Duodenal mucosa (tissue), 2 donors: ENCODE data around the gene KCNIP1.

Source experiments
- H3K27ac ChIP-seq: one replicate; pipeline ENCODE4 v1.7.0; 2013; ENCODE audit warnings: low read depth, low read length
- H3K27me3 ChIP-seq, 2 donors: one replicate each; pipeline ENCODE4 v1.7.0; 2013; ENCODE audit warnings: low read length in 2 of 2, control low read depth in 1 of 2; ENCODE audit not compliant: insufficient read depth in 2 of 2, control insufficient read depth in 1 of 2
- H3K36me3 ChIP-seq, 2 donors: one replicate each; pipeline ENCODE4 v1.7.0; 2013; ENCODE audit warnings: low read length in 2 of 2, control low read depth in 1 of 2; ENCODE audit not compliant: insufficient read depth in 2 of 2, control insufficient read depth in 1 of 2
- H3K4me1 ChIP-seq, 2 donors: one replicate each; pipeline ENCODE4 v1.7.0; 2013; ENCODE audit warnings: low read length in 2 of 2, control low read depth in 1 of 2; ENCODE audit not compliant: insufficient read depth in 2 of 2, control insufficient read depth in 1 of 2
- H3K4me3 ChIP-seq, 2 donors: one replicate each; pipeline ENCODE4 v1.7.0; 2013; ENCODE audit warnings: low read length in 2 of 2, low read depth in 1 of 2
- H3K9ac ChIP-seq, 2 donors: one replicate each; pipeline ENCODE4 v1.7.0; 2013; ENCODE audit warnings: low read length in 2 of 2, low read depth in 1 of 2
- H3K9me3 ChIP-seq, 2 donors: one replicate each; pipeline ENCODE4 v1.7.0; 2013; ENCODE audit warnings: low read length in 2 of 2, control low read depth in 1 of 2; ENCODE audit not compliant: control insufficient read depth in 1 of 2

The KCNIP1 gene

DNA sequence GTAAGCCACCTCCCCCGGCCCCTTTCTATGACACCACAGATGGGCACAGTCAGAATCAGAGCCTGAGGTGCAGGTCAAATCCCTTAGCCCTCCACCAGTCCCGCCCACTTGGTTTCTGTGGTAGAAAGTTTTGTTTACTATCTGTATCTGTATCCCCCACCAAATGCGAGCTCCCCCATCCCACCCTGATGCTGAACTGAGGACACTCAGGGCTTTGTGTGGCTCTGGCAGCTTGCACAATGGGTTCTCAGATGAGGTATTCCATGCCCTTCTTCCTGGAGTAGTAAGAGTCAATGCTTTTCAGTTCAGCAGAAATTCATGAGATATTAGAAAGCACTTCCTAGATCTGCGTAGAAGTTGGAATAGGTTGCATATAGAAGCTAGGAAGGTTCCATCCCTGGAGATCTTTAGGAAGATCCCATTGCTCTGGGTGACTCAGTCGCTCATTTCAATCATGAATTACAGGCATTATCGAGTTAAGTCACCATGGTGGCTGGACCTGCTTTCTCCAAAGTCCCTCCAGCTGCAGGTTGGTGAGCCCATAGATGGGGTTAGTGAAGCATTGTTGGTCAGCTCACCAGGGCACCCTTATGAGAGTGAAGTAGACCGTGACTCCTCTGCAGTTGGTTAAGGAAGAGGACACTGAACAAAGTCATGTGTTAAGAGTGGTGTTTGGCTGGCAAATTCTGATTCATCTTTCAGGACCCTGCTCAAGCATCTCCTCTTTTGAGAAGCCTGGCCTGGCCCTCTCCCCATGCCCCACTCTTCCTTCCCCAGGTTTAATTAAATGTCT lies 10.6 kb upstream of the KCNIP1 start:
- Histone ChIP-seq H3K9me3 (no peaks in the 10 kb centered on the region), H3K27me3 (peaks cover 3% of the 10 kb centered on the region in 2 donors), H3K9ac (no peak overlapping the region), H3K27ac (no peak overlapping the region), H3K4me1 (no peaks in the 10 kb centered on the region), H3K4me3 (no peak overlapping the region), H3K36me3 (no peaks in the 10 kb centered on the region)

DNA sequence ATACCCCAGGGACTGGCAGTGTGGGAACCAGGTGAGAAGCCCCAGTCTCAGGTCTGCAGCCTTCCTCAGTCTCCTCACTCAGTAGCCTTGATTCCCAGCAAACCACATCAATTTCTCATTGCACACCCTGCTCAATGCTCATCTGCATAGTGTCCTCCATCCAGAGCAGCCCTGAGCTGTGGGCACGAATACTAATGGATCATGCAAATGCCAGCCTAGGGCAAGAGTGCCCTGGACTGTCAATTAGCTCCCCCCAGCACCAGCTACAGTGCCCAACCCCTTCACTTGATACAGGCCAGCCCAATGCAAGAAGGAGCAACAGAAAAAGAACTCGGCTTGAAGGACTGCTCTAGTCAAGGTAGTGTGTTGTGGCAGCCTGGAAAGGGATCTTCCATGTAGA lies 9.8 kb upstream of the KCNIP1 start:
- H3K9me3 ChIP-seq, result no peaks in the 10 kb centered on the region
- no peak overlapping the region for H3K27ac ChIP-seq
- H3K9ac ChIP-seq, result no peak overlapping the region
- peaks cover 3% of the 10 kb centered on the region in 2 donors for H3K27me3 ChIP-seq
- no peaks in the 10 kb centered on the region for H3K36me3 ChIP-seq
- no peaks in the 10 kb centered on the region for H3K4me1 ChIP-seq
- H3K4me3 ChIP-seq, result no peak overlapping the region

GRCh38 chr5:170495825-170496661 lies 7.8 kb upstream of the KCNIP1 start:
- Histone ChIP-seq H3K27ac (no peak overlapping the region), H3K4me3 (no peak overlapping the region), H3K4me1 (no peaks in the 10 kb centered on the region)

DNA sequence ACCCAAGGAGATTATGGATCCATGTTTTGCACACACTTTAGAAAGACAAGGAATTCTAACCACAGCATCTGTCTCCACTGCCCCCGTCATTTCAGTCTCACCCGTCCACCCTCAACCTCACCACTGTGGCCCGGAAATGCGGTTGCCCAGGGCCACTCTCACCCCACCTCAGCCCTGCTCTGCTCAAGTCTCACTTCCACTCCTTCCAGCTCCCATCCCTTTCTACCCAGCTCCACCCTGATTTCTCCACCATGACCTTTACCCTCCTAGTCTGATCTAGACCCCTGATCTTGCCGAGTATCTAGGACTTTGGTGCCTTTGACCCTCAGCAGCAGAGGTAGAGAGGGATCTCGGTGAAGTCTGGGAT lies 7.2 kb upstream of the KCNIP1 start:
- Histone ChIP-seq H3K9me3 (no peaks in the 10 kb centered on the region), H3K36me3 (no peaks in the 10 kb centered on the region), H3K4me3 (no peak overlapping the region), H3K9ac (no peak overlapping the region), H3K27me3 (peaks cover 3% of the 10 kb centered on the region in 2 donors), H3K27ac (no peak overlapping the region), H3K4me1 (no peaks in the 10 kb centered on the region)

More at GRCh38 chr5:170495825-170496661, 7.8 kb upstream of the KCNIP1 start:
- Histone ChIP-seq H3K36me3 (no peaks in the 10 kb centered on the region), H3K9me3 (no peaks in the 10 kb centered on the region), H3K27me3 (peaks cover 3% of the 10 kb centered on the region in 2 donors), H3K9ac (no peak overlapping the region)

- no peaks in the 10 kb centered on the region for H3K36me3 ChIP-seq
- H3K9me3 ChIP-seq, result no peaks in the 10 kb centered on the region
- H3K27me3 ChIP-seq, result peaks cover 8% of the 10 kb centered on the region in 2 donors
- H3K4me3 ChIP-seq, result no peak overlapping the region
- no peak overlapping the region for H3K27ac ChIP-seq
- no peaks in the 10 kb centered on the region for H3K4me1 ChIP-seq
- no peak overlapping the region for H3K9ac ChIP-seq
Observed at GRCh38 chr5:170497311-170498038, 6.3 kb upstream of the KCNIP1 start.

GRCh38 chr5:170498811-170499351 lies 4.9 kb upstream of the KCNIP1 start:
- no peak overlapping the region for H3K4me3 ChIP-seq
- H3K9me3 ChIP-seq, result no peaks in the 10 kb centered on the region
- H3K36me3 ChIP-seq, result no peaks in the 10 kb centered on the region
- no peaks in the 10 kb centered on the region for H3K4me1 ChIP-seq
- no peak overlapping the region for H3K27ac ChIP-seq
- peaks cover 17% of the 10 kb centered on the region in 2 donors for H3K27me3 ChIP-seq
- no peak overlapping the region for H3K9ac ChIP-seq

DNA sequence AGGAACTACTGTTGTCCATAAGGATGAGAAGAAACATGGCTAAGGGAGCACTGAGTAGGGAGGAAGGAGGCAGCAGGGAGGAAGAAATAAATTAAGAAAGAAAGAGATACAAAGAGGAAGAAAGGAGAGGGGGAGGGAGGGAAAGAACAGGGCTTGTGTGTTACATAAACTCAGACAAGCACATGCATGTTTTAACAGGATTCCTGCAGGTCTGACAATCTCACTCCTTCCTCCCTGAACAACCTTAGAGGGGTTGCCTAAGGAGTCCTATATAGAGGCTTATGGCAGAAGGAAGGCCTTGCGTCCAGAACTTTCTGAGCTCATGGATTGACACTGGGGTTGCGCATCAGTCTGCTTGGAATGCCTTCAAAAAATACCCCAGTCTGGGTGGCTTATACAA lies 4.2 kb upstream of the KCNIP1 start:
- Histone ChIP-seq H3K36me3 (no peaks in the 10 kb centered on the region), H3K4me3 (no peak overlapping the region), H3K9ac (no peak overlapping the region), H3K27me3 (peaks cover 17 to 18% of the 10 kb centered on the region in 2 donors), H3K9me3 (no peaks in the 10 kb centered on the region), H3K4me1 (no peaks in the 10 kb centered on the region), H3K27ac (no peak overlapping the region)

- peaks cover 16 to 22% of the 10 kb centered on the region in 2 donors for H3K27me3 ChIP-seq
Observed at GRCh38 chr5:170501361-170501760, 2.5 kb upstream of the KCNIP1 start.

DNA sequence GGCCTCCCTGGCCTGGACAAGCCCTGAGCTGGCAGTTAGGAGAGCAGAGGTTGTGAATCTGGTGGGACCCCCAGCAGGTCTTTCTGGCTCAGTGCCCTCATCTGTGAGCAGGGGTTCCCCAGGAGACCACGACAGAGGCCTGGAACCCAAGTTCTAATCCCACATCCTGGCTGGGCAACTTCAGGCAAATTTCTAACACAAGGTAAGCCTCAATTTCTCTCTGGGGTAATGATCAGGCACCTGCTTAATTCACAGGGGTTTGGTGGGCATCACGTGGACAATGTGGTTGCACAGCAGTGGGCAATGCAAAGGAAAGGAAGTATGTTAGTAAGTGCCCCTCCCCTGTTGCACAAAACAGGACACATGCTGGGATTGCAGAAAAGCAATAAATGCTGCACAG lies 1.9 kb upstream of the KCNIP1 start:
- H3K9me3 ChIP-seq, result no peaks in the 10 kb centered on the region
- no peak overlapping the region for H3K4me3 ChIP-seq
- H3K27me3 ChIP-seq, result peaks cover 16 to 27% of the 10 kb centered on the region in 2 donors
- H3K36me3 ChIP-seq, result no peaks in the 10 kb centered on the region
- H3K4me1 ChIP-seq, result no peaks in the 10 kb centered on the region
- H3K27ac ChIP-seq, result no peak overlapping the region
- H3K9ac ChIP-seq, result no peak overlapping the region

More at GRCh38 chr5:170501361-170501760, 2.5 kb upstream of the KCNIP1 start:
- Histone ChIP-seq H3K4me3 (no peak overlapping the region), H3K9ac (no peak overlapping the region), H3K4me1 (no peaks in the 10 kb centered on the region), H3K36me3 (no peaks in the 10 kb centered on the region), H3K27ac (no peak overlapping the region), H3K9me3 (no peaks in the 10 kb centered on the region)
